GM18858 (cell line): Measurements from ENCODE around the gene ACOT7.

ENCODE experiments used
- ATAC-seq: cut with Tn5 transposase; IDR thresholded peaks from one replicate; pipeline ENCODE4 v1.9.1; 2021; ENCODE audit not compliant: unreplicated experiment

ACOT7 gene

DNA sequence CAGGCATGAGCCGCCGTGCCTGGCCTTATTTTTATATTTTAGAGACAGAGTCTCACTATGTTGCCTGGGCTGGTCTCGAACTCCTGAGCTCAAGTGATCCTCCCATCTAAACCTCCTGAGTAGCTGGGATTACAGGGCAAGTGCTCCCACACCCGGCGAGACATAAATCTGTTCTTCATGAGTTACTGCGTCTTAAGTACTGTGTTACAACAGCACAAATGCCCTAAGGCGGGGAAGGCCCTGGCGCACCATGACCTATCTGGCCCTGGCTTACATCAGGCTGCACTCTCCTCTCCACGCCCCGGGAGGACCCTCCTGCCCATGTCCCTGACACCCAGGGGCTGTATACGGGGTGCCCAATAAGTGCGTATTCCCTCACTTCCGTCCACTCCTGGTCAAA is 136.9 kb downstream of the ACOT7 start:
- no peak for ATAC-seq

DNA sequence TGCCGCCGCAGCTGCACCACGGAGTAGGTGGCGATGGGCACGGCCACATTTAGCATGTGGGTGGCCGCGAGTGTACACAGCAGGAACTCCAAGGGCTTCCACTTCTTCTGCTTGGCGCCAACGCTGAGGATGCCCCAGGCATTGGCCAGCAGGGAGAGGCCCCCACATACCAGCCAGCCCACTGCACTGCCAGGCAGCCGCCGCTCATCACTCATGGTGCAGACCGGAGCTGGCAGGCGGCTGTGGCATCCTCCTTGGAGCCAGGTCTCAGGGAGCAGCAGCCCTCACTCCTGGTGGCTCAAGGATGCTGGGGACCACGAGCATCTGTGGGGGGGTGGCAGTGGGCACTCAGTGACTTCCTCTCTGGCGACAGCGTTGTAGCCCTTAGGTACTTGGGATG is 138.9 kb downstream of the ACOT7 start:
- no peak for ATAC-seq

DNA sequence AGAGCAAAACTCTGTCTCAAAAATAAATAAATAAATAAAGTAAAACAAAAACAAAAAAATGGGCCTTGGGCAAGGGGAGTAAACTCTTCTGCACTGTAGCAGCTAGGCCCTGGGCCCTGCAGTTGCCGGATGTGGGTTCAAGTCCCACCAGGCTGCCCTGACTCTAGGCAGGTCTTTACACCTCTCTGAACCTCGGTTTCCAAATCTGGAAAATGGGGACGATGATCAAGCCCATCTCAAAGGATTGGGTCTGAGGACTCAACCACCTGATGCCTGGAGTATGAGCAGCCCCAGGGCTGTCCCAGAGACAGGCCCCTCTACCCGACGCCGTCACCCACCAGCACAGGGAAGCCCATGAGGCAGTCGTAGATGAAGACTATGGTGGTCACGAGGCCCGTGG is 140.2 kb downstream of the ACOT7 start:
- no peak for ATAC-seq

DNA sequence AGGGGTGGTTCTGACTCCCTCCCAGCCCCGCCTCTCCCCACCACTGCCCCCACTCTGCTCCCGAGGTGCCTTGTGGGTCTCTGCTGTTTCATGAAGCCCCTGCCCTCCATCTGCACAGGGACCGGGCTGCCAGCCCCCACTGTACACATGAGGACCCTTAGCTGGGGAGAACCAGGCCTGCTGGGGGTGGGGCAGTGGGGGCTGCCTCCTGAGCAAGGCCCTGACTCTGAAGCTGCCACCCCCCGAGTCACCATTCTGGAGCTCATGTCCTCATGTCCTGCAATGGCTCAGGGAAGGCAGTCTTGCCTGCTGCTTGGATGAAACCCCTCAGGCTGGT is 141.2 kb downstream of the ACOT7 start:
- no peak for ATAC-seq

DNA sequence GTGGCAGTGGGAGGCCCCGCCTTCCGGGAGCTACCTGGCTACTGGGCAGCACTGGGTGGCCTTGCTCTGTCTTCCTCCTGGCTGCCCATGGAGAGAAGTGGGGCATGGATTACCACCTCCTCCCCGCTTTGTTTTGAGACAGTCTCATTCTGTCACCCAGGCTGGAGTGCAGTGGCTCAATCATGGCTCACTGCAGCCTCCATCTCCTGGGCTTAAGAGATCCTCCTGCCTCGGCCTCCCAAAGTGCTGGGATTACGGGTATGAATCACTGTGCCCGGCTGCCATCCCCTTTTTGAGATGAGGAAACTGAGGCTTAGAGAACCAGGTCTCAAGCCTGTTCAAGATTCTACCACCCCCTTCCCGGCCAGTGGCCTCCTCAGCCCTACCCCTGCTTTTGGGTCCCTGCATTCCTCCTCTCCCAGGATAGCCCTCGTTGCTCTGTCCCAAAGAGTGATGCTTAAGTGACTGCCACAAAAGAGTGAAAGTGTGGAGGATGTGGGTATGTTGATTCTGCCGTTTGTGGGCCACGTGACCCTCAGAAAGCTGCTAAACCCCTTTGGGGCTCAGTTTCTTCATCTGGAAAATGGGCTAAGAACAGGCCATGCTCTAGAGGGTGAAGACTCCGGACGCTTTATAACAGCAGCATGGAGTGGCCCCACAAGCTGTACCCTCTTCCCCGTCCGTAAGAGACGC is 141.7 kb downstream of the ACOT7 start:
- ATAC-seq, result no peak

DNA sequence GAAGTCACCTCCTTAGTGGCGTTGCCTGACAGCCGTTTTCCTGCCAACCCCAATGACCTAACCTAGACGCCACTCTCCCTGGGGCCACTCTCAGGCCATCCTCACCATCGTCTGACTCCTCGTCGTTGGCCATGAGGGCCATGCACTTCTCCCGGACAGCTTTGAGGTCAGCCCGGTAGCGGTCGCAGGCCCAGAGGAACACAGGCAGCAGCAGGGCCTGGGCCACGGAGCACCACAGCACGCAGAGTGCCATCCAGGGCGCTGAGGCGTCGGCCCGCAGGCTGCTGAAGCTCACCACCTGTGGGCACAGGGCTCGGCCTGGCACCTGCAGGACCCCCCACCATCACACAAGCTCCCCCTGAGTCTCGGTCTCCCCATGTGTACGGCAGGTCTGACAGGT is 142.3 kb downstream of the ACOT7 start:
- ATAC-seq, result no peak

DNA sequence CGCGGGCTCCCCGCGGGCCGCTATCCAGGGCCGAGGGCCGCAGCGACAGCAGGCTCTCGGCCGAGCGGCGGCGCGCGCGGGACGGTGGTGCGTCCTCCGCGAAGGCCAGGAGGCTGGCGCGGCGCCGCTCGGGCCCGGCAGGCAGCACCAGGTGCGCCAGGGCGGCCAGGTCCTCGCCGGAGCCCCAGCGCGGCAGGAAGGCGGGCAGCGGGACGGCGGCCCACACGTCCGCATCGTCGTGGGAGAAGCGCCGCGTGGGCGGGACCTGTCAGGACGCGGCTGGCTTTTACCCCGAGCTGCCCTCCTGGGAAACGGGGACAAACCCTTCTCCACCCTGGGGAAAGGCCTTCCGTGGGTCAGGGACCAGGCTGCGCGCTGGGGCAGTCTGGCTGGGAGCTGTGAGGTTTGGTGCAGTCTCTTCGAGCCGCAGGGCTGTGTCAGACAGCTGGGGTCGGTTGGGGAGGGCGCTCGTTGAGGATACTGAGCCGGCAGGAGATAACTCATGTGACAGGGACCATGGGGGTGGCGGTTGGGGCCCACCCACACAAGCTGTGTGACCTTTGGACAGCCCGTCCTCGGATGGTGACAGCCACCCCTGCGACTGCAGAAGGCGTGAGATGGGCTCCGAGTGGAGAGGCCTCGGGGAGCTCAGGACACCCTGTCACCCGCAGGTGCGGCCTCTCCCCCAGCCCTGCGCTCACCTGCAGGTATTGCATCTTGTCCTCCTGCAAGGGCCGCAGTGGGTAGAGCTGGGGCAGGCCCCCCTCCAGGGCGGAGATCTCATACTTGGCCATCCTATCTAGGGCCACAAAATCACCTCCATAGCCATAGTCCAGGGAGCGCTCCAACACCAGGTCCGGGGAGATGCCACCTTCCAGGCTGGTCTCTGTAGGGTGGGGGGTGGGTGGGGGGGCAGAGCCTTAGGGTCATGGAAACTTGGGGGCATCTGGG is 143.6 kb downstream of the ACOT7 start:
- no peak for ATAC-seq

DNA sequence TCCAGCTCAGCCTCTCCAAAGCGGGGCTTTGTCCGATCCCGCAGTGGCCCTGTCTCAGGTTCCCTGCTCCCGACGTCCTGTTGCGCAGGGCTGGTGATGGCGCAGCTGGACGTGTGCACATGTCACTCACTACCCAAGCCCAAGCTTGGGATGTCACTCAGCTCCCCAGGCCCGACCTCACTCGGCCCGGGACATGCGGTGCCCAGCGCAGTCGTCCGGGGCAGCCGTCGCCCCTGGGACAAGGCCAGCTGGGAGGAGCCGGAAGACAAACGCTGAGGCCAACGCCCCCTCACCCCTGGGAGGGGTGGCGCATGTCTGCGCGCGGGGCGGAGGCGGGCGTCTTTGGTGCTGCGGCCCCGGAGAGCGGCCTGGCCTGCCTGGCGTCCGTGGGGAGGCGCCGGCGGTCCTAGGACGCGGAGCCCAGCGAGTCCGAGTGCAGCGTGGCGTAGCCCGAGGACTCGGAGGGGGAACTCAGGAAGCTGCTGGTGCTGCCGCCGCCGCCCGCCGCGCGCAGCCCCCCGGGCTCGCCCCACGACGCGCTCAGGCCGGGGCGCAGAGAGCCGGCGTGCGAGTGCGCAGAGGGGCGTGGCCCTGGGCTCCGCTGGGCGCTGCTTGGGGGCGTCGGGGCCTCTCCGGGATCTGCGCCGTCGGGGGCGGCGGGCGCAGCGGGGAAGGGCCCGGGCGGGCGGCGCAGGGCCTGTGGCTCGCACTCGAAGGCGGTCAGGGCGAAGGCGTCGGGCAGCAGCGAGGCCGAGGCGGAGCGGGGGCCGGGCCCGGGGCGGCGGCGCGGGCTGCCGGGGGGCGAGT is 144.4 kb downstream of the ACOT7 start:
- no peak for ATAC-seq

DNA sequence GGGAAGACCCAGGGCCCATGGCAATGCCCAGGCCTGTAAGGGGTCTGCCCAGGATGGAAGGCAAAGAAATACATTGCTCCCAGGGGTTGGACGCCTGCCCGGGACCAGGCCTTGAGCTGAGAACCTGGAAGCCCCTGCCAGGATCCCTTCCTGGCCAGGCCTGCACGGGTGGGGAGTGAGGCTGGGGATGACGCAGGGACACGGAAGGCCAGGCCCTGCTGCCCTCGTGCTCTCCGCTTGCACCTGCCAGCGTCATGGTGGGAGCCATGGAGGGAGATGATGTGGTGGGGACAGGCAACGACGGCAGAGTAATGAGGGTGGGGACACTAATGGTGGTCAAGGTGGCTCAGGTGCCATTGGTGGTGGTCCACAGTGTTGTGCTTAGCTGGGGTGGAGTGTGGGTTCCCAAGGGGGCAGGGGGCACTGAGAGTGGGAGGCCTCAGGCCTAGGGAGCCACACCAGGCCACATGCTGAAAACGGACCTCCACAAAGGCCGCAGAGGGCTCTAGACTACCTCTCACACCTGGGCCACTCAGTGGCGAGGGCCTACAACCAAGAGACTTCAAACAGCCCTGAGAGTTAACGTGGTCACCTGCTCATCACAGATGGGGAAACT is 145.3 kb downstream of the ACOT7 start:
- no peak for ATAC-seq

DNA sequence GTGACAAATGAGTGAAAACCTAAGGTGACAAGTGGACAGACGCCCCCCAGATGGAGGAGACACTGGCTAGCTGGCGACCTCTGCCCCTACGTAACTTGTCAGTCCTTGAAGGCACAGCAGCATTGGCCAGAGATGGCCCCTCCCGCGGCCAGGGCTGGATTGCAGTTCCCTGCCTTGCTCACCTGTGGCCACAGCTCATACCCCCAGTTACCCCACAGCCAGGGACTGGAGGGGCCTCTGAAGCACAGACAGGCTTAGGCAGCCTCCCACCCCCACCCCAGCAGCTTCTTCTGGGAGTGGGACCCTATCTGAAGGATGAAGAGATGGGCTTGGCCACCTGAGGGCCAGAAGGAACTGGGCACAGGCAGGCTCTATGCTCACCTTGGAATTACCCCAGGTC is 145.9 kb downstream of the ACOT7 start:
- no peak for ATAC-seq

DNA sequence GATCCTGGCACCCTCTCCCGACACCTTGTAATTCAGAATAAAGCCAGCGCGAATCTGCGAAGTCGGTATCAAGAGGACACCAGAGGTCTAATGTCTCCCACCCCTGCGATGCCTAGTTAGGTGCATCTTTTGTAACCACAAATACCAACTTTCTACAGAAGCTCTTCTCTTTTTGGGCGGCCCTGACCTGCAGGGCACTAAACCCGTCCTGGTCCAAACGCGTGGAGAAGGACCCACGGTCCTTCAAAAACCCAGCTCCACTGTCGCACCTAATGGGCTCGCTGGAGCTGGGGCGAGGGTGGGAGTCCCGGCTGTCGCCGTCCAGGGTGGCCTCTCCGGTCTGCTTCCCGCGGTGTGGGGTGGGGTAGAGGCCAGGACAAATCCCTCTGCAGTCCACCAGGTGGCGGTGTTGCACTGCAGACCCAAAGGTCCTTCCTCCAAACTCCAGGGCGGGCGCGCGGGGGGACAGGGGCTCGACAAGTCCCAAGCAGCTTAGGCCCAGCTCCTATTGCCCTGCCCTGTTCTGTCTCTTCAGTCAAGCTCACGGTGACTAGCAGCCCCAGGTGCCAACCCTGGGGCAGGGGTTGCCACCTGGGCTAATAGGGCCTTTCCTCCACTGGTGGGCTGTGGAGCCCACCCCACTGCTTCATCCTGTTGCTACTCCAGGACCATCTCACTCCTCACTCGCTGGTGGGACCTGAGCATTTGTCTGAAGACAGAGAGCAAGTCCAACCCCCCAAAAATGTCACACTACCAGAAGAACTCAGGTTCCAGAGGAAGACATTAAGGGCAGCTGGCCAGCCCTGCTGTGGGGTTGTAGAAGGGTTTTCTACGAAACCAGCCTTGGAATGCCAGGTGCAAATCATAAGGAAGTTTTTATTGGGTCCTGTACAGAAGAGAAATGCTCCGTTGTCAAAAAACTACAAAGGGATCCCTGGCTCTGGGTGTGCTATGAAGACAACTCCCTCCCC is 146.8 kb downstream of the ACOT7 start:
- ATAC-seq, result no peak

DNA sequence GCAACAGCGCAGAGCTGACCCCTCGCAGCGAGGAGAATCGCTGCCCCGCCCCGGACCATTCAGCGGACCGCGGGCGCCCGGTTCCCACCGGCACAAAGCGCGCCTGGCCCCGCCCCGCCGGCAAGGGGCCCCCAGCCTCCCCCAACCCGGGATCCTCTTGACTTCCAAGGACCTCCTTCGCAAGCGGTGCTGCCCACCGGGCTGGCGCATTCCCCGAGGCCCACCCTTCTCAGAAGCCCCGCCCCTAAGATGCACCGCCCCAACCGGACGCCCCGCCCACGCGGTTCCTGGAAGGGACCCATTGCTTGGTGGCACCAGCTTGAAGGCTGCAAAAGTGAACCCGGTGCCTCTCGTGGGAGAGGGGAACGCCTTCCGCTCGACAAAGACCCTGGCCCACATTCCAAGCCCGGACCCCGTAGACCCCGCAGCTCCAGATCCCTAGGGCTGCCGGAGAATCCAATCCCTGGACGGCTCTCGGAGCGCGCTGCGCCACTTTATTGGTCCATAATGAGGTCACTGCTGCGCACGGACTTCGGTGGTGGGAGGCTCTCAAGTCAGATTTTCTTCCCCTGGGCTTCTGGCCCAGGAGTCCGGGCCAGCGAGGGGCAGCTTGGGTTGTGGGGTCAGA is 147.6 kb downstream of the ACOT7 start:
- ATAC-seq, result no peak

DNA sequence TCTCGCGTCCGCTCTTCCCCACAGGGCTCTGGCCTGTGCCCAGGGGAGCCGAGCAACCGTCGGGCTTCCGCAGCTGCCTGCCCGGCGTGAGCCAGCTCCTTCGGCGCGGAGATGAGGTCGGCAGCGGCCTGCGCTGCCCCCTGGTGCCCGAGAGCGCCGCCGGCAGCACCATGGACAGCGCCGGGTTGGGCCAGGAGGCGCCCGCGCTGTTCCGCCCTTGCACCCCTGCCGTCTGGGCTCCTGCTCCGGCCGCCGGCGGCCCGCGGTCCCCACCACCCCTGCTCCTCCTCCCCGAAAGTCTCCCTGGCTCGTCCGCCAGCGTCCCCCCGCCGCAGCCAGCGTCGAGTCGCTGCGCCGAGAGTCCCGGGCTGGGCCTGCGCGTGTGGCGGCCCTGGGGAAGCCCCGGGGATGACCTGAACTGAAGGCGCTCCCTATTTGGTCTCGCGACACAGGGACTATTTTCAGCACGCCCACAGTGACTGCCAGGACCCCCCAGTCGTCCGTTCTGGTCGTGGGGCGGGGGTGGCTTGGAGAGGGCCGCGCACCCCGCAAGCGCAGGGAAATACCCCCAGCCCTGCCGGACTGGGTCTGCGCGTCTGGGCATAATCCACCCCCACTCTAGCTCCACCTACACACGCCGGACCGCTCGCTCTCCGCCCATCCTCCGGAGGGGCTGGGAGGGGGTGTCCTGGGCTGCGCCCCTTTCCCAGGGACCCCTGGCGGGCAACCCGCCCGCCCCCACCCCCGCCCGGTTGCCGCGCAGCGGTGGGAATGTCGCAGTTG is 148.3 kb downstream of the ACOT7 start:
- ATAC-seq, result no peak

DNA sequence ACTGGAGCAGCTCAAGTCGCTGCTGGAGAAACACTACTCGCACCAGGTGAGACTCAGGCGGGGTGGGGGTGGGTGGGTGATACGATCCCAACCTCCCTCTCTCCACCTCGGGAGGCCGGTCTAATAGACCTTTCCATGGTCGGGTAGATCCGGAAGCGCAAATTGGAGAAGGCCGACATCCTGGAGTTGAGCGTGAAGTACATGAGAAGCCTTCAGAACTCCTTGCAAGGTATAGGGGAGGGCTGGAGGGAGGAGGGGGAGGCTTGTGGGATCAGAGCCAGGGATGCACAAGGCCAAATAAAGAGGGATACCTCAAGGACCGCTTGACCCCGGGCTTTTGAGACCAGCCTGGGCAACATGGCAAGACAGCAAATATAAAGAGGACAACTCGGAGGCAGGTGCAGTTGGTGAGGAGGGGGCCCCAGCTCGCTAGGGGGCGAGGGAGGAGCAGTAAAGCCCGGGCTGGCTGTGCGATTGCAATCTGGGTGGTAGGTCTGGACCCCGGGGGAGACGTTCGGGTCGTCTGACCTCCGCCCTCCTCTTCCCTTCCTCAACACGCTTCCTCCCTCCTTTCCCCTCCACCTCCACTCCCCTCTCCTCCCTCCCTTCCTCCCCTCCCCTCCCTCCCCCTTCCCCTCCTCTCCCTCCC is 149.0 kb downstream of the ACOT7 start:
- ATAC-seq, result no peak

DNA sequence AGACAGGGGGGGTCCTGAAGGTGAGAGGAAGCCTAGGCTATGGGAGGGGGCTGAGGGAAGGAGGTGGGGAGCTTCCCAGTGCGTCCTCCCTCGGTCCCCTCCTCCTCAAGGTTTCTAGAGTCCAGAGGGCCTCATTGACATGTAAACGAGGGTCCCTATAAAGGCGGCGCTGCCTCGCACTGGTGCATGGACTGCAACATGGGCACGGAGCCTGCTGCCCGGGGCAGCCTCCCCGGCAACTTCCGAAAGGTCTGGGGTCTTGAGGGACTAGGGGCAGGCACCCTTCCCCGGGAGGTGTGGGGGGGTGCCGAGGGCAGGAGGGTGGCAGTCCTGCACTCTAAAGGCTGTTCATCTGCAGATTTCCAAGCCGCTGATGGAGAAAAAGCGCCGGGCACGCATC is 149.6 kb downstream of the ACOT7 start, which contains the start of gene HES3:
Gene HES3, plus strand, starts transcription at position 187 of the 400 bp plus-strand sequence. Its CDS starts 187 bp downstream, at position 374.
- no peak for ATAC-seq

DNA sequence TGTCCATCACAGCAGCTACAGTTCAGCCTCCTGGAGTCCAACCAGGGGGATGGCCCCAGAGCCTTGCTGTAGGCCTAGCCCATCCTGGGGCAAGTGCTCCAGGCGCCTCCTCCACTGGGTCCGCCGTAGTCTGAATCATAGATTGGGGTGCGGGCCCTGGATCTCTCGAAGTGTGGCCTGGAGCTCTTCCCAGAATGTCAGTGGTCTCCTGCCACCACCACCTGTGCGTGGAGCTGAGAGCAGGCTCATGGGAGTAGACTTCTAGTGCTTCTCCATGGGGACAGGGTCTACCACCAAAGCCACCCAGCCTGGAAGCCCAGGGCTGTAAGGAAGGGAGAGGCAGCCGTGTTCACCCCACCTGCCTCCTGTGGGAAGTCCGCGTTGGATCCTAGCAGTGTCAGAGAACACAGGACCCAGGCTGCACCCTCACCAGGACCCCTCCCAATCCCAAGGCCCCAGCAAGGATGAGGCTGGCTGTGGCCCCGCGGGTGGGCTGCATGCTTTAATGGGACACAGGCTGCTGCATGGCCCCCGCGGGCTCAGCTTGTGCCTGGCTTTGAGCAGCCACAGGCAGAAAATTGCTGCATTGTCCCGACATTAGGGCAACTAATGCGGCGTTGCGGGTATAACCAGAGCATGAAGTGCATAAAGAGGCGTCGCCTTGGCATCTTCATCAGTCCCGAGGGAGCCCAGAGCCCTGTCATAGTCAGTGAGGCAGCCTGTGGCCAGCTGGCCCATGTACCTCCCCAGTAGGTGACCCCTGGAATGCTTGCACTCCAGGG is 150.3 kb downstream of the ACOT7 start:
- no peak for ATAC-seq
